GOT3 (cell line): ENCODE results near the gene FLT3LG.

ENCODE experiments used
- DNase-seq: peaks from one replicate; lab custom pipeline; 2025; ENCODE audit warnings: mixed read lengths; lab: John Stamatoyannopoulos, UW

FLT3LG gene

GRCh38 chr19:49488046-49488862, 14.2 kb downstream of the FLT3LG start:
- DNase-seq = no peak

GRCh38 chr19:49488863-49489537, 15.0 kb downstream of the FLT3LG start:
- no peak for DNase-seq

GRCh38 chr19:49489601-49490167, 15.7 kb downstream of the FLT3LG start:
- DNase-seq = no peak

GRCh38 chr19:49490287-49491029, 16.4 kb downstream of the FLT3LG start:
- no peak for DNase-seq

- DNase-seq = no peak
Measured at GRCh38 chr19:49491030-49491803, 17.2 kb downstream of the FLT3LG start.

- no peak for DNase-seq
Measured at GRCh38 chr19:49491804-49492572, 18.0 kb downstream of the FLT3LG start.

GRCh38 chr19:49492573-49493405, 18.8 kb downstream of the FLT3LG start:
- DNase-seq = no peak

GRCh38 chr19:49496574-49497008, 22.6 kb downstream of the FLT3LG start:
- no peak for DNase-seq

GRCh38 chr19:49497047-49497788, 23.2 kb downstream of the FLT3LG start:
- DNase-seq = no peak

- DNase-seq = no peak
Measured at GRCh38 chr19:49497789-49498103, 23.7 kb downstream of the FLT3LG start.

GRCh38 chr19:49498475-49498874, 24.5 kb downstream of the FLT3LG start:
- DNase-seq = no peak

GRCh38 chr19:49499030-49499670, 25.1 kb downstream of the FLT3LG start:
- no peak for DNase-seq

GRCh38 chr19:49502866-49503581, 29.0 kb downstream of the FLT3LG start:
- DNase-seq = peak; percentile 22

- DNase-seq = no peak
Measured at GRCh38 chr19:49503582-49503962, 29.6 kb downstream of the FLT3LG start.

GRCh38 chr19:49506575-49507105, 32.6 kb downstream of the FLT3LG start:
- no peak for DNase-seq

GRCh38 chr19:49507803-49508494, 33.9 kb downstream of the FLT3LG start:
- no peak for DNase-seq
